CD1c-positive myeloid dendritic cell (primary cell): ENCODE measurements around the gene MAP3K1.
"Not testable (repeated sequence)": the region's sequence is repeated elsewhere in the genome, so short reads cannot be mapped to it uniquely, and the experiment has no call there.

ENCODE experiments used
- DNase-seq: peaks from one replicate; pipeline ENCODE4 v3.0.0-alpha.2; 2016; ENCODE audit errors: extremely low spot score

The MAP3K1 gene

DNA sequence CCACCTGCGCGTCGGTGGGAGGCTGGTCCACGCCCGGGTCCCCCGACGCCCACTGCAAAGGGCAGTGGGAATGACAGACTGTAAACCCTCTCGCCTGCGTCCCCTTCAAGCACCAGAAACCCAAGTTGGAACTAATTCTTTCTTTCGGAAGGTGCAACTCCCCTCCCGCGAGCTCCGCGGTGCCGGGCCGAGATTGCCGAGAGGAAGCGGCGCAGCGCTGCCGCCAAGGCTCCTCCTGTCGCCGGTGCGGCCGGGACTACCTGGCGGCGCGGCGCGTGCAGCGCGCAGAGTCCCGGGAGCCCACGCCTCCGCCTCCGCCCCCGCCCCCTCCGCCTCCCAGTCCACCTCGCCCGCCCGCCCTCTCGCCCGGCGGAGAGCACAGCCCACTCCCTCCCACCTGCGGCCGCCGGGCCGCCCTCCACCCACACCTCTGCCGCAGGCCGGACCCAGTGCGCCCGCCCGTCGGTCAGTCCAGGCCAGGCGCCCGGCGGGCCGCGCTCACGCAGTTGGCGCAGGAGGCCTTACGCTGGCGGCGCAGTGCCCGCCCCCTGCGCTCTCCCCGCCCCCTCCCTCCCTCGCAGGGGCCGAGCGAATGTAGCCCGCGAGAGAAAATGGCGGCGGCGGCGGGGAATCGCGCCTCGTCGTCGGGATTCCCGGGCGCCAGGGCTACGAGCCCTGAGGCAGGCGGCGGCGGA is at the start of gene MAP3K1:
TSS of gene MAP3K1 (plus strand) at position 587 of the 695 bp plus-strand sequence. CDS start at position 612, 25 bp downstream.
- peak; percentile 86 for DNase-seq

DNA sequence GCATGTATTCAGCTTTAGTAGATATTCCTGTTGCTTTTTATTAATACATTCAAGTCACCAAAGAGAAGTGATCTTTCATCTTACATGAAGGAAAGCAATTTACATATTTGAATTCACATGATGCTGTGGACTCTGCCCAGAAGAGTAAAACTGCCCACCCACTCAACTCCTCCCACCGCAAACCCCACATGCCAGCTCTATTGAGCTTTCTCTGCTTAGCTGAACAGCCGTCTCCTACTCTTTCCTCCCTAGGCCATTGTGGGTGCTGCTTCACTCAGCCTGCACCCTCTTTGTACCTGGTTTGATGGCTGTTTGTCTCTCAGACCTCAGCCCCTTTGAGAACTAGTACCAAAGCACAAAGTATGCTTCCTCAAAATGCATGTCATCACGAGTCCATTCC is 48.4 kb upstream of the MAP3K1 start:
- no peak for DNase-seq

DNA sequence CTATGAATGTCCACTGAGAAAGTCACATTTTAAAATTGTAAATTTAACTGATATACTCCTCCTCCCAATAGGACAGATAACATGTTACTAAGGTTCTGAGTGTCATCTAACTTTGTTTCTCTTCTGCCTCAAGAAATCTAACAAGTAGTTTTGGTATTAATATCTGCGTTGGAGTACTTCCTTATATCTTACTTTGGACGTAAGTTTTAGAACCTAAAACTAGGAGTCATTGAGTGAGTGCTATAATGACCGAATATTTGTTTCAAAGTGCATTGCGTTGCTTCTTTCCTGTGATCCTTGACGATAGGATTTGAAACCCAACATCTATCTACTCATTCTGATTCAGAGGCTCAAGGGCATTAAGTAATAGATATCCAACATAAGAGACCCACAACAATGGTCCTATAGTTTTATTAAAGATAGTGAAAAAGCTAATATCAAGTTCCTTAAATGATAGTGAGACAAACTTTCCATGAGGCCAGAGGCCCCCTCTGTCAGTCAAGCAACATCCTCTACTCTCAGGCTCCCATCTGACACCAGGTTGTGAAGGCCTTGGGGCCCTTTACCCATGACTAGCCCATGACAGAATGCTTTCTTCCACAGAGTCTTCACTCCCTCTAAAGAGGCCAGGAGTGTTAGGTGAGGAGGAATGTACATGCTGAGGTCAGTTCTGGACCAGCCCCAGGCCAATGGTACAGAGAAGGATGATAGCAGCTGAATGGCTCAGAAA is 45.3 kb upstream of the MAP3K1 start:
- DNase-seq, result peak; percentile 43

- no peak for DNase-seq
These were observed 42.6 kb upstream of the MAP3K1 start for GRCh38 chr5:56772767-56773166.

- DNase-seq, result no peak
These were observed 40.4 kb upstream of the MAP3K1 start for GRCh38 chr5:56774957-56775356.

GRCh38 chr5:56776212-56776846 is 39.0 kb upstream of the MAP3K1 start:
- not testable (repeated sequence) for DNase-seq

DNA sequence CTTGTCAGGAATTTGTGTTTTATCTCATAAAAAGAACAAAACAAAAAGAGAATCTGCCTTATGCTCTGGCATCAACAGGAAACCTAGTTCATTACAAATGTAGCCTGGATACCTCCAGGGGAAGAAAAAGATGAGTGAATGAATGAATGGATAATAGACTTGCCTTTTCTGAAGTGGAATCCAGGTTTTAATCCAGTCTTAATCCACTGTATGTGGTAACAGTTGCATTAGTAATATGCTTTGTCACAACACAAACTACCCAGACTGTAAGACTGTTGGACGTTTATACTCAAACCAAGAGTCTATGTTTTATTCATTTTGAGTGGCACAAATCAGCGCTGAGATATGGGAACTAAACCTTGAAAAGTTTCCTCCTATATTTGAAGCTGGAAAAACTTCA is 32.1 kb upstream of the MAP3K1 start:
- DNase-seq, result no peak

GRCh38 chr5:56786346-56786745 is 29.0 kb upstream of the MAP3K1 start:
- no peak for DNase-seq

- DNase-seq, result no peak
These were observed 24.0 kb upstream of the MAP3K1 start for GRCh38 chr5:56791396-56791795.

DNA sequence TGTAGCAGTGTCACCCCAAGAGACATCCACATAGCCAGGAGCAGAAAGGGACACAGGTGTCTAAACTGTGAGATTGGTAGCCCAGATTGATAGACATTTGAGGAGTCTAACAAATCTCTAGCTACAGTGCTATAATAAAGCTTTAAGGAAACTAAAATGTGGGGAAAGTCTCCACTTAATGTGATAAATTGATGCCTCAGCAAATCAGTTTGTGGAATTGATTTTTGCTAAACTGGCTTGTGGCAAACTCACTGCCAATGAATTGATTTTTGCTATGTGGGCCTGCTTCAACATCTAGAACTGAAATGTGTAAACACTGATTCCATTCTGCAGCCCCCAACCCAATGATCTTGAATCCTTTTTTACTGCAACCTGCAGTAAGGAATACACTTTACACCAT is 16.8 kb upstream of the MAP3K1 start:
- no peak for DNase-seq

DNA sequence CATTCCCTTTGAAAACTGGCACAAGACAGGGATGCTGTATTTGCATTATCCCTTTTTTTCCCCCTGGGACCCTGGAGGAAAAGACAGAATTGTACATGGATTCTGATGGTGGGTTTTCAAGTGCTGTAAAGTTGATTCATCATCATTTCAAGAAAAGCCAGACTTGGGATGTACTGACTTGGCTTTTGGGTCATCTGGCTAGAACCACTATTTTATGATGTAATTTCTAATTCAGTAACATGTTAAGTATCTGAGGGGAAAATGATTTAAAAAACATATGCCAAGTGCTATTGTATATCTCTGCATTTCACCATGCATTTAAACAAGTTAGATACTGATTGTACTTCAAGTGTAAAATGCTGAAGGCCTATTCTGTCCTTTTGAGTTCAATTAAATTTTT is 15.2 kb upstream of the MAP3K1 start:
- DNase-seq, result no peak

GRCh38 chr5:56801256-56801655 is 14.1 kb upstream of the MAP3K1 start:
- no peak for DNase-seq

DNA sequence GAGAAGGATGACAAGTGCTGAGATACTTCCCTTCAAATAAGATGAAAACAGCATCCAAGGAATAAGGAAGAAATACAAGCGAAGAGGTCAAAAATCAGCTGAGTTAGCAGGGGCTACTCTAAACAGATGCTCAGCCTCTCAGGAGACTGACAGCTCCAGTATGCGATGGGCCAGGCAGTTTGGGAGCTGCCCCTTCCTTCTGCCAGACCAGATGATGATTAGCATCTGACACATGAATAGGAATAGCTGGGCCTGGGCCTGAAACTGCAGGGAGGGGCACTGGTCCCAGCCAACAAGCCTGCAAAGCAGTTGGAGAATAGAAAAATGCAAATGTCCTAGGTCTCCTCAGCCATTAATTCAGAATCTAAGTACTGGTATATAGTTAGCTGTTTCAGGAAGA is 13.1 kb upstream of the MAP3K1 start:
- no peak for DNase-seq

DNA sequence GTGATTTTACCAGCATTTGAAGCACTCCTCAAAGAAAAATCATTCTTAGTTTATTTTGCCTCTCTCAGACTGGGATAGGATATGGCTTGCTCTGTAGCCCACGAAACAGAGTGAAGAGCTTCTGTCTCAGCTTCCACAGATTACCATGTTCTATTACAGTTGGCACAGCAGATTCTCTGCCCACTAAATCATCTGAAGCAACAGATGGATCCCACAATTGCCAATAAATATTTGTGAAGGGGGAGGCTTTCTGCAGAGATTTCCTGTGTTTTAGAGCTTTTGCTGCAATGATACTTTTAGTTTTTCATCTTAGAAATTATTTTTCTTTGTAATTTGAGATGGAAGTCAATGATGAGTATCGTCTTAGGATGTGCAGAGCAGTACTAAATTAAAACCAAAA is 12.3 kb upstream of the MAP3K1 start:
- DNase-seq, result no peak

DNA sequence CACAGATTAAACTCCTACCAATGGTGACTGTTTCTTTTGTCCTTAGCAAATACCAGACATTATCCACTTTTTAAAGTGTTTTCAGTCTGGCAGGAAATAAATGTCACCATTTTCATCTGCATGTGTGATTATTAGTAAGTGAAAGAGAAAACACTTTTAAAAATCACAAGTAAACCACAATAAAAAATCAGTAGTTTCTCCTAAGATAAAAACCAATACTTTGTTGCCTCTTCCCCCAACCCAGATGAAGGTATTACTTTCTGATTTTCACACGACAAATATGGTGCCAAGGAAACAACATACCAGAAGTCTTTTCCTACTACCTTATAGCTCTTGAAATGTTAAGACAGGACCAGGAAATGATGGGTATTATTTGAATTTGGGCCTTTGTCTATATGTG is 11.5 kb upstream of the MAP3K1 start:
- no peak for DNase-seq

GRCh38 chr5:56807679-56808078 is 7.7 kb upstream of the MAP3K1 start:
- DNase-seq, result no peak

- no peak for DNase-seq
These were observed 7.1 kb upstream of the MAP3K1 start for GRCh38 chr5:56808211-56808610.

- no peak for DNase-seq
These were observed 4.5 kb upstream of the MAP3K1 start for GRCh38 chr5:56810826-56811225.

DNA sequence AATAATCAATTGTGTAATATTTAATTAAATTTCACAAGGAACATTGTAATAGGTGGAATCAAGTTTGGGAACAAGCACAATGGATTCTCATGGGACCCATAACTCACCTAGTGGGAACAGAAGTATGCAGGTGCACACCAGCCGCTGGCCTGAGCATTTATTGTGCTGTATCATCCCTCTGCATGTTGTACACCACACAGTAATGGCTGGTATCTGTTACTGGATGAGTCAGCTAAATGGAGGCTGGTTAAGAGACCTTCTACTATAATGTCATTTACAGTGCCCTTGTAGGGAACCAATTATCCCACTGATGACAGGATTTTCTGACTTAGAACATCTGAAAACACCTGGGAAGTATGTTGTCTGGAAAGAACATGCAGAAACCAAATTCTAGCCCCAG is 3.2 kb upstream of the MAP3K1 start:
- no peak for DNase-seq

DNA sequence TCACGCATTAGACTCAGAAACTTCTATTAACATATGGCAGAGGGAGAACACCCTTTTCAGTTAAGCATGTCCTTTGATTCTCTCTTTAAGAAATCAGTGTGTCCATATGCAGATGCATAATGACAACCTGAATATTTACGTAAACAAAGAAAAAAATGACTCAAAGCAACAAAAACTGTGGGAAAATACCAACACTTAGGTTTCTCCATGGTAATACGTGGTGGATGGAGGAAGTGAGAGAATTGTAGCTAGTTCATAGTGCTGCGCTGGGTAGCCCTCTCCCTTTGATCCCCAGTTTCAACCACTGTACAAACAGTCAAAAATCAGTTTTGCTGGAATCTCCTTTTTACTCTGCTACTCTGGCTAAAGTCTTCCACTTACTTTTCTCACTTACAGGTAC is 2.0 kb upstream of the MAP3K1 start:
- peak; percentile 79 for DNase-seq

- DNase-seq, result peak; percentile 57
These were observed 887 bp upstream of the MAP3K1 start for GRCh38 chr5:56814361-56814962.
